Tibial artery (tissue), 4 donors: ENCODE results near the gene CRB2.
A peak's percentile ranks its signal among the peaks of the same experiment; 100 is the strongest.

Experiments
- DNase-seq, 2 donors: peaks; one replicate each; pipeline ENCODE4 v3.0.0-alpha.2; 2019
- H3K27ac ChIP-seq, 2 donors: fragments of 200-600 bp; sonication (generic) in 1 of 2; 1 replicate in 1 of 2; 2 replicates in 1 of 2; pipeline ENCODE4 v1.5.1; 2018 to 2019; ENCODE audit warnings: mild to moderate bottlenecking in 1 of 2
- H3K27me3 ChIP-seq, 2 donors: fragments of 200-600 bp; sonication (generic) in 1 of 2; one replicate each; pipeline versions ENCODE4 v1.5.1 to v1.6.0; 2016 to 2019
- H3K36me3 ChIP-seq, 3 donors: fragments of 200-600 bp; sonication (generic) in 2 of 3; one replicate each; pipeline ENCODE4 v1.5.1; 2016 to 2019; ENCODE audit warnings: mild to moderate bottlenecking in 2 of 3
- H3K4me1 ChIP-seq, 4 donors: fragments of 200-600 bp; sonication (generic) in 2 of 4; 1 replicate in 3 of 4; 2 replicates in 1 of 4; pipeline ENCODE4 v1.5.1; 2016 to 2019
- H3K4me3 ChIP-seq, 2 donors: fragments of 200-600 bp; sonication (generic) in 1 of 2; 1 replicate in 1 of 2; 2 replicates in 1 of 2; pipeline ENCODE4 v1.5.1; 2018 to 2019; ENCODE audit warnings: mild to moderate bottlenecking in 2 of 2
- H3K9me3 ChIP-seq, 3 donors: fragments of 200-600 bp; sonication (generic) in 1 of 3; one replicate each; pipeline ENCODE4 v1.5.1; 2016 to 2019
- CTCF ChIP-seq, 2 experiments: fragments of 200-600 bp in 1 of 2; fragments of 450-650 bp in 1 of 2; IDR thresholded peaks; one replicate each; pipeline ENCODE4 v1.5.1; 2017 to 2019; ENCODE audit warnings: antibody characterized with exemption in 2 of 2, mild to moderate bottlenecking in 1 of 2, moderate library complexity in 1 of 2
- intact Hi-C: fragments of 100-400 bp; cut with DNase I; formaldehyde crosslinking; loops from one replicate; pipeline ENCODE4 v1.15.0; 2023; ENCODE audit warnings: low total_unique reads

The CRB2 gene

GRCh38 chr9:123336959-123337358 is 19.0 kb upstream of the CRB2 start:
- intact Hi-C loops: no loop called here
- Histone ChIP-seq H3K9me3 (no peaks in the 10 kb centered on the region), H3K4me3 (no peak overlapping the region), H3K4me1 (peaks cover 0 to 29% (median 9%) of the 10 kb centered on the region in 4 donors), H3K27ac (no peak overlapping the region), H3K27me3 (no peaks in the 10 kb centered on the region), H3K36me3 (no peaks in the 10 kb centered on the region)
- DNase-seq: no peak
- TF ChIP-seq CTCF (IDR thresholded peaks at IDR 0.05): no peak

GRCh38 chr9:123337971-123338370 is 18.0 kb upstream of the CRB2 start:
- TF ChIP-seq CTCF (IDR thresholded peaks at IDR 0.05): no peak
- Histone ChIP-seq H3K4me1 (peaks cover 0 to 29% (median 10%) of the 10 kb centered on the region in 4 donors), H3K27me3 (no peaks in the 10 kb centered on the region), H3K27ac (no peak overlapping the region), H3K9me3 (no peaks in the 10 kb centered on the region), H3K36me3 (no peaks in the 10 kb centered on the region), H3K4me3 (no peak overlapping the region)
- intact Hi-C loops: no loop called here
- no peak for DNase-seq

GRCh38 chr9:123338710-123339665 is 17.0 kb upstream of the CRB2 start:
- no peaks in the 10 kb centered on the region for H3K36me3 ChIP-seq
- DNase-seq: no peak
- H3K4me3 ChIP-seq: peak overlapping the region; percentile 32 to 36
- no peaks in the 10 kb centered on the region for H3K9me3 ChIP-seq
- H3K27ac ChIP-seq: peak overlapping the region in 1 of 2 donors; percentile 31
- H3K27me3 ChIP-seq: no peaks in the 10 kb centered on the region
- H3K4me1 ChIP-seq: peaks cover 0 to 29% (median 14%) of the 10 kb centered on the region in 4 donors
- intact Hi-C loops: no loop called here
- no peak for TF ChIP-seq CTCF (IDR thresholded peaks at IDR 0.05)

GRCh38 chr9:123339666-123340510 is 16.1 kb upstream of the CRB2 start:
- no peak for DNase-seq
- Histone ChIP-seq H3K27me3 (no peaks in the 10 kb centered on the region), H3K4me3 (peak overlapping the region; percentile 32 to 36), H3K4me1 (peaks cover 0 to 29% (median 14%) of the 10 kb centered on the region in 4 donors), H3K36me3 (no peaks in the 10 kb centered on the region), H3K9me3 (no peaks in the 10 kb centered on the region), H3K27ac (peak overlapping the region in 1 of 2 donors; percentile 31)
- intact Hi-C loops: no loop called here
- TF ChIP-seq CTCF (IDR thresholded peaks at IDR 0.05): no peak

GRCh38 chr9:123341816-123342215 is 14.2 kb upstream of the CRB2 start:
- peaks cover 0 to 21% (median 9%) of the 10 kb centered on the region in 4 donors for H3K4me1 ChIP-seq
- no peaks in the 10 kb centered on the region for H3K27me3 ChIP-seq
- DNase-seq: no peak
- H3K4me3 ChIP-seq: no peak overlapping the region
- TF ChIP-seq CTCF (IDR thresholded peaks at IDR 0.05): no peak
- no peaks in the 10 kb centered on the region for H3K36me3 ChIP-seq
- intact Hi-C loops: no loop called here
- no peak overlapping the region for H3K27ac ChIP-seq
- H3K9me3 ChIP-seq: no peaks in the 10 kb centered on the region
